ENCODE measurements around the gene MRPS11. TPM values are rescaled to one million over a fixed set of nuclear protein-coding genes. Genes with fewer than 3 reads are reported as not detected.

The MRPS11 gene
- total and polyA plus RNA-seq, 2 of the 4 experiments (the other 2 are of a cell fraction) = 66.1 to 87.8 TPM

- Histone ChIP-seq H3K9ac (ENCODE audit: low read depth, low read length) (no peak overlapping the region), H3K56ac (ENCODE audit: extremely low read depth, insufficient read depth, low read length) (no peak overlapping the region), H2BK120ac (ENCODE audit: low read depth, low read length) (no peak overlapping the region), H3K23ac (ENCODE audit: low read depth, low read length) (no peak overlapping the region), H3K9me1 (ENCODE audit: insufficient read depth, low read length) (no peaks in the 10 kb centered on the region), H2AK9ac (replicated peaks; ENCODE audit: low read depth, low read length, poor library complexity) (no peak overlapping the region), H3K27ac (ENCODE audit: insufficient read depth, low read length) (no peak overlapping the region), H3K27me3 (ENCODE audit: control insufficient read depth, insufficient read depth, low read length) (no peaks in the 10 kb centered on the region), H3K9me3 (ENCODE audit: control insufficient read depth, insufficient read depth, low read length) (no peaks in the 10 kb centered on the region), H2BK5ac (ENCODE audit: low read depth, low read length, poor library complexity, severe bottlenecking) (no peak overlapping the region), H4K5ac (ENCODE audit: low read depth, low read length) (no peak overlapping the region), H2BK15ac (ENCODE audit: low read depth, low read length) (no peak overlapping the region), H2BK20ac (ENCODE audit: low read depth, low read length) (no peak overlapping the region), H4K20me1 (ENCODE audit: insufficient read depth, low read length) (no peaks in the 10 kb centered on the region), H3K36me3 (ENCODE audit: control insufficient read depth, insufficient read depth, low read length) (no peaks in the 10 kb centered on the region), H4K91ac (ENCODE audit: insufficient read depth, low read depth, low read length) (no peak overlapping the region), H3K4me2 (ENCODE audit: low read depth, low read length) (no peak overlapping the region), H3K79me1 (ENCODE audit: low read depth in 1 of 2, low read length in 2 of 2) (no peaks in the 10 kb centered on the region), H2AK5ac (ENCODE audit: low read depth, low read length) (no peak overlapping the region), H3K18ac (ENCODE audit: low read depth, low read length) (no peak overlapping the region), H3K4me3 (ENCODE audit: insufficient read depth, low read depth, low read length) (no peak overlapping the region), H3K4me1 (ENCODE audit: control insufficient read depth, insufficient read depth, low read length) (no peaks in the 10 kb centered on the region), H4K8ac (ENCODE audit: low read depth in 2 of 2, low read length in 2 of 2) (no peak overlapping the region), H3K4ac (ENCODE audit: low read depth, low read length) (no peak overlapping the region), H3K14ac (replicated peaks; ENCODE audit: low read depth, low read length) (no peak overlapping the region), H2AFZ (replicated peaks; ENCODE audit: low read length, poor library complexity) (no peak overlapping the region)
- DNase-seq (no peak), ATAC-seq (ENCODE audit: low read depth) (no peak)
- POLR2A ChIA-PET (ENCODE audit: unreplicated experiment) = no interaction called here
- dilution Hi-C loops (cut with HindIII; ENCODE audit: low sequenced_read_pairs, unreplicated experiment) (no loop called here), intact Hi-C loops (cut with micrococcal nuclease) (no loop called here), in situ Hi-C loops (cut with MboI; ENCODE audit: low sequenced_read_pairs) (no loop called here)
- CTCF ChIA-PET = interaction anchor here (1.1 kb wide), 1 partner anchor 12 kb away, joined by 4 read pairs; no protein-coding TSS in a partner anchor
- WGBS, 2 experiments (ENCODE audit: extremely low coverage in 2 of 2, insufficient read length in 1 of 2) = no CpG with 5 or more reads among the region's 5 CpGs
- TF ChIP-seq NFE2L2 (IDR thresholded peaks at IDR 0.05; ENCODE audit: low read depth, low read length) (no peak), RFX5 (IDR thresholded peaks at IDR 0.05; ENCODE audit: low read depth, low read length) (no peak), SMC3 (IDR thresholded peaks at IDR 0.05; ENCODE audit: low read depth, low read length) (no peak), CTCF (conservative IDR thresholded peaks at IDR 0.05; ENCODE audit: low read depth, low read length) (no peak), FOS (IDR thresholded peaks at IDR 0.05; ENCODE audit: low read depth, low read length) (no peak)
- BruUV-seq (replicated peaks) = no TSS peak
Observed at GRCh38 chr15:88438181-88438580, 29.3 kb upstream of the MRPS11 start.

All from IMR-90 (cell line).